ENCODE results near the gene VPS13D. TPM values are rescaled to one million over a fixed set of nuclear protein-coding genes. Genes with fewer than 3 reads are reported as not detected.

Gene VPS13D
- total and polyA plus RNA-seq, 3 donors from 2014 or later = 51.9 to 125 (median 86.8) TPM

GRCh38 chr1:12279728-12280464 is 50.1 kb downstream of the VPS13D start:
- no peaks in the 10 kb centered on the region for H3K9me3 ChIP-seq
- TF ChIP-seq CTCF (IDR thresholded peaks at IDR 0.05) (no peak), POLR2A (IDR thresholded peaks at IDR 0.05) (no peak)
- no peak overlapping the region for H3K27ac ChIP-seq
- H3K27me3 ChIP-seq = no peaks in the 10 kb centered on the region
- no peak for DNase-seq
- H3K4me1 ChIP-seq = no peaks in the 10 kb centered on the region
- intact Hi-C loops (cut with DNase I; ENCODE audit: low total_unique reads) = no loop called here
- 86 to 90% methylated on average over 4 of the region's 4 CpGs for WGBS, 2 donors
- H3K36me3 ChIP-seq (ENCODE audit: low read depth, missing control alignments) = no peaks in the 10 kb centered on the region
- no peak overlapping the region for H3K4me3 ChIP-seq

DNA sequence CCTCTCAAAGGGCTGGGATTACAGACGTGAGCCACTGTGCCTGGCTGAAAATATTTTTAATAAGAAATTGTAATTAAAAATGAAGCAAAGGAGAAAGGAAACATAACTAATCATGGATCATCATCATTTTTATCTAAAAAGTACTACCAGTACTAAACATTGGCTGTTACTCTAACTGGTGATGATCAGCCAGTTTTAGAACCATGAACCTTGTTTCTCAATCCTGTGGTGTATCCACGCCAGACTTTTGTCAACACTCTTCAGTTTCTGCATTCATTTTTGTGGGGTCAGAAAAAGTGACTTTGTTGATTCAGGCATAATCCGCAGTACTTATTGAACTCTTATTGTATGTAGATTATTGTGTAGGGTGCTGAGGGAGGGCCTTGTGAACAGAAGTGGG is 52.3 kb downstream of the VPS13D start:
- no peaks in the 10 kb centered on the region for H3K36me3 ChIP-seq (ENCODE audit: low read depth, missing control alignments)
- no peaks in the 10 kb centered on the region for H3K4me1 ChIP-seq
- H3K27me3 ChIP-seq = no peaks in the 10 kb centered on the region
- intact Hi-C loops (cut with DNase I; ENCODE audit: low total_unique reads) = no loop called here
- no peak for DNase-seq
- 88 to 91% methylated on average over 3 of the region's 3 CpGs for WGBS, 2 donors
- TF ChIP-seq POLR2A (IDR thresholded peaks at IDR 0.05) (no peak), CTCF (IDR thresholded peaks at IDR 0.05) (no peak)
- no peak overlapping the region for H3K4me3 ChIP-seq
- no peaks in the 10 kb centered on the region for H3K9me3 ChIP-seq
- no peak overlapping the region for H3K27ac ChIP-seq

DNA sequence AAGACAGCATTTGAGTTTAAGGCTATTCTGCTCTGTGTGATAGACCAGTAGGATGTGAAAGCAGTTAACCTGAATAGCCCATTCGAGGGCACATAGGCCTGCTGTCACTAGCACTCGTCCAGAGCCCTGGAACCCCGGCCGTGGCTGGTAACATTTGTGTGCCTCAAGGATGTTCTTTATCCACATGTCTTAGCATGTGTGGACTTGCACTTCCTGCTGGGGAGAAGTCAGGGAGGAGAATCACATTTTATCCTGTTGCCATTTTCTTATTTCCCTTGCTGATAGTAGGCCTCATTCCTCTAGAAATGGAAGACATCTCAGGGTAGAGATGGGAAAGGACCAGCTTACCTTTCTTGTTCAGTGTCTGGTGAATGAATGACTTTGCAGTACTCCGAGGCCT is 54.7 kb downstream of the VPS13D start:
- WGBS, 2 donors = 92 to 93% methylated on average over 5 of the region's 5 CpGs
- no peak for DNase-seq
- intact Hi-C loops (cut with DNase I; ENCODE audit: low total_unique reads) = no loop called here
- no peaks in the 10 kb centered on the region for H3K27me3 ChIP-seq
- no peak overlapping the region for H3K4me3 ChIP-seq
- H3K36me3 ChIP-seq (ENCODE audit: low read depth, missing control alignments) = no peaks in the 10 kb centered on the region
- no peaks in the 10 kb centered on the region for H3K4me1 ChIP-seq
- TF ChIP-seq POLR2A (IDR thresholded peaks at IDR 0.05) (no peak), CTCF (IDR thresholded peaks at IDR 0.05) (no peak)
- no peaks in the 10 kb centered on the region for H3K9me3 ChIP-seq
- no peak overlapping the region for H3K27ac ChIP-seq

DNA sequence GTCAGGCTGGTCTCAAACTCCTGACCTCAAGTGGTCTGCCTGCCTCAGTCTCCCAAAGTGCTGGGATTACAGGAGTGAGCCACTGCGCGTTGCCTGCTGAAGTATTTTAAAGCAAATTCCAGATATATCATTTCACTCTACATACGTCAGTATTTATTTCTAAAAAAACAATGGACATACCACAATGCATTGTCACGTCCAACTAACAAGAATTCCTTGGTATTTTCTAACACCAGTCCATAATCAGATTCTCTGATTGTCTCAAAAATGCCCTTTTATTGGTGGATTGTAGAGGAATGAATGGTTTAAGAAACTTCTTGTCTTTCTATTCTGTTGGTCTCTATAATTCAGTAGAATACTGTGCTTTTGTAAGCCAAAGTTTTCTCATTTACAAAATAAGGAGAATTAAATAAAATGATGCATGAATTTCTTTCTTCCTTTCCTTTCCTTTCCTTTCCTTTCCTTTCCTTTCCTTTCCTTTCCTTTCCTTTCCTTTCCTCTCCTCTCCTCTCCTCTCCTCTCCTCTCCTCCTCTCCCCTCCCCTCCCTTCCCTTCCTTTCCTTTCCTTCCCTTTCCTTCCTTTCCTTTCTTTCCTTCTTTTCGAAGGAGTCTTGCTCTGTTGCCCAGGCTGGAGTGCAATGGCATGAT is 55.8 kb downstream of the VPS13D start:
- Histone ChIP-seq H3K36me3 (ENCODE audit: low read depth, missing control alignments) (no peaks in the 10 kb centered on the region), H3K4me3 (no peak overlapping the region), H3K9me3 (no peaks in the 10 kb centered on the region), H3K4me1 (no peaks in the 10 kb centered on the region), H3K27me3 (no peaks in the 10 kb centered on the region), H3K27ac (no peak overlapping the region)
- 91 to 97% methylated on average over 5 of the region's 5 CpGs for WGBS, 2 donors
- TF ChIP-seq CTCF (IDR thresholded peaks at IDR 0.05) = no peak
- no peak for TF ChIP-seq POLR2A (IDR thresholded peaks at IDR 0.05)
- DNase-seq = no peak
- intact Hi-C loops (cut with DNase I; ENCODE audit: low total_unique reads) = no loop called here

All from testis (tissue), 3 donors.